Measurements from ENCODE around the gene NSD2.

NSD2 gene

DNA sequence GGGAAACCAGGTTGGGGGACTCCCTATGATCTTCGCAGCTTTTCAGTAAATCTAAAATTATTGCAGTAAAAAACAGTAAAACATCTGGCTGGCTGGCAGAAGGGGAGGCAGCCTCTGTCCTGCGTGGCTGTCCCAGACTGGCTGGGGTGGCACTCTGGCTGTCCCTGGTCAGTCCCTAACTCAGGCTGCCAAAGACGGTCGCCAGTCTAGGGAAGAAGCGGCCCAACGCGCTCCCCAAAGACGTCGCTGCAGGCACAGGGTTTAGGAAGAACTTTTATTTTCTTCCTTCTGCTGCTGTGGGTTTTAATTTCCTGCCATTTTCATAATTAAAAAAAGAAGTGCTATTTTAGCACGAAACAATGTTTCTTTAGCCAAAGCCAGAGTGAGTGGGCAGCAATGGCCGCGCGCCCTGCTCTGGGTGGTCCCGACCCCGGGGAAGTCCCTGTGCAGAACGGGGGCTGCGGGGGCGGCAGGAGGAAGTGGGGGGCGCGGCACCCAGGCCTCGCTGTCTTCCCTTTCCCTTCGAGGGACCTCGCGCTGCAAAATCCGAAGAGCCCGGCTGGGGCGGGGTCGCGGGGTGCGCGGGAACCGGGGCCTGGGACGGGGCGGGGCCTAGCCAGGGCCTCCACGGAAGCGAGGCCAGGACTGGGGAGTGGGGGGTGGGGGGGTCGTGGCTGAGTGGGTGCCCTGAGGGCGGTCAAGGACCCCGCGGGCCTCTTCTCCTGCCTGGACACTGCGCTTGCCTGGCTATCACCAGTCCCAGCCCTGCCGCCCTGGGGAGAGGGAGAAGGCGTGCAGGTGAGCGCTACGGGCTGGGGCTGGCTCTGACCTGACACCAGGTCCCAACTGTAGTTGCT is 8.9 kb upstream of the NSD2 start:
- H3K4me3 ChIP-seq (ENCODE audit: low read depth, low read length), result peak overlapping the region; percentile 27
- no peak for DNase-seq (ENCODE audit: low read depth)

DNA sequence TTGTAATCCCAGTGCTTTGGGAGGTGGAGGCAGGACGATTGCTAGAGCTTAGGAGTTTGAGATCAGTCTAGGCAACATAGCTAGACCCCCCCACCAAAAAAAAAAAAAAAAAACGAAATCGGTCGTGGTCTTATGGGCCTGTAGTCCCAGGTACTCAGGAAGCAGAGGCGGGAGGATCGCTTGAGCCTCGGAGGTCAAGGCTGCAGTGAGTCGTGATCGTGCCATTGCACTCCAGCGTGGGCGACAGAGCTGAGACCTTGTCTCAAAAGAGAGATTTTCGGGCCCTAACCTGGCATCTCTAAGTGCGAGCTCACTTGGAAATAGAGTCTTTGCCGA is 8.3 kb upstream of the NSD2 start:
- no peak for DNase-seq (ENCODE audit: low read depth)
- no peak overlapping the region for H3K4me3 ChIP-seq (ENCODE audit: low read depth, low read length)

DNA sequence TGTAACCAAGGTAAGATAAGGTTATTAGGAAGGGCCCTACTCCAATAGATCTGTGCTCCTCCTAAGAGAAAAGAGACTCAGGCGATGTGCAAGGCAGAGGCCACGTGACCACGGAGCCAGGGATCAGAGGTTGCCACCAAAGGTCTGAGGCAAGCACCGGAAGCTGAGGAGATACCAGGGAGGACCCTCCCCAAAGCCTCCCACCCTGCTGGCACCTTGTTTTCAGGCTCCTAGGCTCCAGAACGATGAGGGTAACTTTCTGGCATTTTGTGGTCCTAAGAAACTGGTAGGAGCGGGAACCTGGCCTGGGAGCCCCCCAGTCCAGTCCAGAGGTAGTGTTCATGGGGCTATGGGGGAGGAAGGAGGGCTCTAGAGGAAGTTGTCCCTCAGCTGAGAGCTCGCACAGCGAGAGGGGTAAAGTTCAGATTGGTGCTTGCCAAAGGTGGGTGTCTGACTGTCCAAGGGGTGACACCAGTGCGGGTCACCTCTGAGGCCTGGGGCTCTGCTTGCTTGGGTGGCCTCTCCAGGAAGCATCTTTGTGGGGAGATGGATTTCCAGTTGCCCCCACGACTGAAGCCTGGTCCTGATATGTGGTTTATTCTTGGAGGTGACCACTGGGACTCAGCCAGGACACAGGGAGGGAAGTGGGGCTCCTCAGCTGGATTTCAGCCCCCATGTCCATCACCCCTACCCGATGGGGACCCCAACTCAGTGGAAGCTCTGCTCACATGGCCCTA is 7.7 kb upstream of the NSD2 start:
- DNase-seq (ENCODE audit: low read depth), result no peak
- H3K4me3 ChIP-seq (ENCODE audit: low read depth, low read length), result no peak overlapping the region

DNA sequence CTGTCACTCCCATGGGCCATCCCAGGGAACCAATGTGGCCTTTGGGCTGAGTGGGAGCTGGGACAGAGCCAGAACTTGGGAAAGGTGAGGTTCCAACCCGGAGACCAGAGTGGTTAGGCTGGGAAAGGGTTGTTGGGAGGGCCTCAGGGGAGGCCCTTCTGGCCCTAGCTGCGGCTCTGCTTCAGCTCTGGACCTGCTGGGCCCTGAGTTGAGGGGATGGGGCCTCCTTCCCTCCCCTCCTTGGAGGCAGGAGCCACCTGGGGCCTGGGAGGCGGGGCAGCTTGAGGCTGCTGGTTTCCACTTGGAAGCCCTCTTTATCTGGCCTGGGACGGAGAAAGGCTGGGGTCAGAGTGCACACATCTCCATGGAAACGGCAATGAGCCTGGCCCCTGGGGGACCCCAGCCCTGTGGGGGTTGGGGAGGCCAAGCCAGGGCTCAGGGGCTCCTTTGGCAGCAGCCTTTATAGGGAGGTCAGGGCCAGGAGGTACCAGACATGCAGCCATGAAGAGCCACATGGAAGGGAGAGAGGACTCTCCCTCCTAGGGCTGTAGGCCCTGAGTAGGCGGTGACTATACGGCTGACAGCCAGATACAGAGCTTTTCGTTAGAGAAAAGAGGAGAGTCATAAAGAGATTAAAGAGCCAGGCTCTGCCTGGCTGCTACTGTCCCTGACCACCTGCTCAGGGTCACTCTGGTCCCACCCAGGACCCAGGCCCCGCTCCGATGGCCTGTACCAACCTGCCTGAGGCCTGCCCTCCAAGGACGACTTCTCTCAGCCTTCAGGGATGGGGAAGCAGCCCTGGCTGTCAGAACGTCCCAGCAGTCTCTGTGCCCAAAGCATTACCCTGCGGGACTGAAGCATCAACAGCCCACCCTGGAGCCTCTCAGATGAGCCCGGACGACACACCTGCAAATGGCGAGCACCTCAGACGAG is 6.9 kb upstream of the NSD2 start:
- DNase-seq (ENCODE audit: low read depth), result no peak
- no peak overlapping the region for H3K4me3 ChIP-seq (ENCODE audit: low read depth, low read length)

DNA sequence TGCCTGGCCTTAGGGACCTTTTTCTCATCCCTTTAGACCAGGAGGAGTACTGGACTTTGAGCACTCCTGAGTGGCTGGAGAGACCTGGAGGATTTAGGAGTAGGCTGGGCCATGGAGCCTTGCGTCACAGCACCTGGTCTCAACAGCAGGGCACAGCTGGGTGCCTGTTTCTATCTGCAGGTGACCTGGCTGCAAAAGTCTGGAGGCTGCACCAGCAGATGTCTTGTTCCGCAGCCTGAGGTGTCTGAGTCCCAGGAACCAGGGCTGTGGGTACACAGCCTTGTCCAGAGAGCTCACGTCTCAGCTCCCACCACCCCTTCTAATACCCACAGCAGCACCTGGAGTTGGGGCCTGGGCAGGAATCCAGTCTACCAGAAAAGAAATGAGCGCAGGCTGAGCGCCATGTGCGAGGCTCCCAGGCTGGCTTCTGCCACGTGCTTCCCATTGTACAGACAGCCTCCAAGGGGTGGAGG is 5.0 kb upstream of the NSD2 start:
- no peak overlapping the region for H3K4me3 ChIP-seq (ENCODE audit: low read depth, low read length)
- DNase-seq (ENCODE audit: low read depth), result no peak

DNA sequence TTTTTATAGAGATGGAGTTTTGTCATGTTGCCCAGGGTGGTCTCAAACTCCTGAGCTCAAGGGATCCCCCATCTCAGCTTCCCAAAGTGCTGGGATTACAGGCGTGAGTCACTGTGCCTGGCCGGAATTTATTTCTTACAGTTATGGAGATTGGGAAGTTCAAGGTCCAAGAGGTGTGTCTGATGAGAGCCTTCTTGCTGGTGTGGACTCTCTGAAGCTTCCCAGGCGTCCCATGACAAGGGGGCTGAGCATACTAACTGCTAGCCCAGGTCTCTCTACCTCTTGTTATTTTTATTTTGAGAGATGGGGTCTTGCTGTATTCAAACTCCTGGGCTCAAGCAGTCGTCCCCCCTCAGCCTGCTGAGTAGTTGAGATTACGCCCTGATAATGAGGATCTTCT is 2.9 kb upstream of the NSD2 start:
- no peak overlapping the region for H3K4me3 ChIP-seq (ENCODE audit: low read depth, low read length)
- no peak for DNase-seq (ENCODE audit: low read depth)

DNA sequence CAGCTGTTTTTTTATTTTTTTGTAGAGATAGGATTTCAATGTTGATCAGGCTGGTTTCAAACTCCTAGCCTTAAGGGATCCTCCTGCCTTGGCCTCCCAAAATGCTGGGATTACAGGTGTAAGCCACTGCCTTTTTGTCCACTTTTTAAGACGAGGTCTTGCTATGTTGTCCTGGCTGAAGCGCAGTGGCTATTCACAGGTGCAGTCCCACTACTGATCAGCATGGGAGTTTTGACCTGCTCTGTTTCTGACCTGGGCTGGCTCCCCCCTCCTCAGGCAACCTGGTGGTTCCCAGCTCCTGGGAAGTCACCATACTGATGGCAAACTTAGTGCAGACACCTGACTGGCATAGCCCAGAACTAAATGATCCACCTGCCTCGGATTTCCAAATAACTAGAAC is 2.3 kb upstream of the NSD2 start:
- no peak overlapping the region for H3K4me3 ChIP-seq (ENCODE audit: low read depth, low read length)

DNA sequence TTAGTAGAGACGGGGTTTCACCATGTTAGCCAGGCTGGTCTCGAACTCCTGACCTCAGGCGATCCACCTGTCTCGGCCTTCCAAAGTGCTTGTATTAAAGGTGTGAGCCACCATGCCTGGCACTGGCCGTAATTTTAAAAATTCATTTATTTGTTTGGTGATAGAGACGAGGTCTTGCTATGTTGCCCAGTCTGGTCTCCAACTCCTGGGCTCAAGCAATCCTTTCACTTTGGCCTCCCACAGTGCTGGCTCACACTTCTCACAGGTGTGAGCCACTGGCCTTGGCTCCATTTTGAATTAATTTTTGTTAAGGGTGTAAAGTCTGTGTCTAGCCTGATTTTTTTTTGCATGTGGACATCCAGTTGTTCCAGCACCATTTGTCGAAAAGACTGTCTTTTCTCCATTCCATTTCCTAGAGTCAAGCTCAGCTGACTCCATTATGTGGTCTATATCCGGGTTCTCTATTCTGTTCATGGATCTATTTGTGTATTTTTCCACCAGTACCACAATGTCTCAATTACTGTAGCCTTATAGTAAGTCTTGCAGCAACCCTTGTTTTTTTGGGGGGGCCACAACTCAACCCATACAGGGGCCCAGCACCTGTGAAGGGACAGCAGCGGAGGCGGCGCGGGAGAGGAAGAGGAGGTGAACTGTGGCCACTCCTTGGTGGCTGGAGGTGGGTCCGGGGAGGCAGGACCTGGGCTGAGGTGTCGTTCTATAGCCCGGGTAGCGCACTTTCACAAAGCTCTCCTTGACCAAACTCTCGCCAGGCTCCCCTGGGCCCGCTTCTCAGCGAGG is 1.5 kb upstream of the NSD2 start:
- no peak for DNase-seq (ENCODE audit: low read depth)
- H3K4me3 ChIP-seq (ENCODE audit: low read depth, low read length), result peak overlapping the region; percentile 81

More for the DNA sequence above, 2.3 kb upstream of the NSD2 start:
- DNase-seq (ENCODE audit: low read depth), result no peak

DNA sequence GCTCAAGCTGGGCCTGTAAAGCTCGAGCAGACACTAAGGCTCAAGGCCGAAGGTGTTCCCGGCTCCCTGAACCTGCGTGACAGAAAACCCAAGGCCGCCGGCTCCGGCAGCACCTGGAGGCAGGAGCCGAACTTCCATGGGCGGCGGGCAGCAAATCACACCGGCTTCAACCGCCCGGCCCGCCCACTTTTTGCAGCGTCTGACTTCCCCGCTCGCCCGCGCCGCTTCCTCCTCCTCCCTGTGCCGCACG is 940 bp upstream of the NSD2 start:
- peak; percentile 32 for DNase-seq (ENCODE audit: low read depth)
- H3K4me3 ChIP-seq (ENCODE audit: low read depth, low read length), result peak overlapping the region; percentile 81

DNA sequence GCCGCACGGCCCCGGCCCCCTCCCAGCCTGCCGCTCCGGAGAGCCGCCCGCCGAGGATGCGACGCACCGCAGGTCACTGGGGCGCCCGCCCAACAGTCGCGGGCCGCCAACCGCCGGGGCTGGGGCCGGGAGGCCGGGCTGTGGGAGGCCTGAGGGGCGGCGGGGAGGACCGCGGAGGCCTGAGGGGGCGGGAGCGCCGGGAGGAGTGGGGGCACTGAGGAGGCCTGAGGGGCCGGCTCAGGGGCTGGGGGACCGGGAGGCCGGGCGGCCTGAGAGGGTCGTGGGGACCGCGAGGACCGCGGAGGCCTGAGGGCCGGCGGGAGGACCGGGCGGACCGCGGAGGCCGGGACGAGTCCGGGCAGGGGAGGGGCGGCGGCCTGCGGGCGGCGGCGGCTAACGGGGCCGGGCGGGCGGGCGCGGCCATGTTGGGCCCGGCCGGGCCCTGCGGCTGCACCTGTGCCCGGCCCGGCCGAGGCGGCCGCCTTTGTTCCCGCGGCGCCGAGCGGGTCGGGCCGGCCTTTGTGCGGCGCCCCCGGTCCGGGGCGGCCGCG is 353 bp downstream of the NSD2 start:
- H3K4me3 ChIP-seq (ENCODE audit: low read depth, low read length), result peak overlapping the region; percentile 68
- DNase-seq (ENCODE audit: low read depth), result no peak

DNA sequence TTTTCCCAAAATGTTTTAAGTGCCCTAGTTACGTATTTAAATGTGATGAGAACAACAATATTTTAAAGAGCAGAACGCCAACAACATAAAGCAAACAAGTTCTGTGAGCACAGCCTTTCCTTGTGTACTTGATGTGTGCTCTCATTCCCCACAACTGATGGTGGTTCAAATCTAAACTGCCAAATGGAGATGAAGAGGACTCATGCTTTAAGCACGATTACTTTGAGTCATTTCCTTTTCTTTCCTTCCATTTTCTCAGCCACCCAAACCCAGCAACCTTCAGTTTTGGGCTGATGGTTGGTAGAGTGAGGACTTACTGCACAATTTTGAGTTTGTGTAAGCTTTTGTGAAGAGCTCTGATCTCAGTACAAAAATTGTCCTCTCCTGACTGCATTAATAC is 1.7 kb downstream of the NSD2 start:
- H3K4me3 ChIP-seq (ENCODE audit: low read depth, low read length), result peak overlapping the region; percentile 68
- peak; percentile 25 for DNase-seq (ENCODE audit: low read depth)

DNA sequence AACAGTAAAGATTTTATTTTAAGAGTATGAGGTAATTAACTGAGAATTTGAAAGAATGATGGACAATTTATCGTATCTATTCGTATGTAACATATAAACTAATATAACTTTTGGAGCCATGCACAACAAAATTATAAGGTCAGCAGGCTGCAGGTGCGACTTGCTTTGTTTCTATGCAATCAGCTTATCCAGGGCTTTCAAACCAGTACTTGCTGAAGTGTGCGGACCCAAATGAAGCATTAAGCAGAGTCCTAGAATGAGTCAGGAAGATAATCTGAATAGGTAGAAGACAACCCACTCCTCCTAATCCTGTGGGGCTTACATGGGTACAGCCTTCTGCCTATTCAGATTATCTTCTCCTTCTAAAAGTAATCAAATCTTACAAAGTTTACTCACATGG is 2.1 kb downstream of the NSD2 start:
- no peak overlapping the region for H3K4me3 ChIP-seq (ENCODE audit: low read depth, low read length)
- no peak for DNase-seq (ENCODE audit: low read depth)

DNA sequence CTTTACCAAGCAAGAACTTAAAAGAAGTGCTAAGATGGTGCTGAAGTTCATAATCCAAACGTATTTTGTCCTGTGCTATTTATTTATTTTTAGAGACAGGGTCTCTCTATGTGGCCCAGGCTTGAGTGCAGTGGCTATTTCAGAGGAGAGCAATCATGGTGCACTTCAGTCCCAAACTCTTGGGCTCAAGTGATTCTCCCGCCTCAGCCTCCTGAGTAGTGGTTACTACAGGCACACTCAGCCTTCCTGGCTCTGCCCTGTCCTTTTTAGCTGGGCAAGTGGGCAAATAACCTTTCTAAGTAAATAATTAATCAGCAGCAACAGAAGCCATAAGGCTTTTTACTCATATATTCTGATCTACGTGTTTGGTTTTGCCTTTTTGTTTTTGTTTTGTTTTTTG is 2.6 kb downstream of the NSD2 start:
- H3K4me3 ChIP-seq (ENCODE audit: low read depth, low read length), result no peak overlapping the region
- DNase-seq (ENCODE audit: low read depth), result no peak

DNA sequence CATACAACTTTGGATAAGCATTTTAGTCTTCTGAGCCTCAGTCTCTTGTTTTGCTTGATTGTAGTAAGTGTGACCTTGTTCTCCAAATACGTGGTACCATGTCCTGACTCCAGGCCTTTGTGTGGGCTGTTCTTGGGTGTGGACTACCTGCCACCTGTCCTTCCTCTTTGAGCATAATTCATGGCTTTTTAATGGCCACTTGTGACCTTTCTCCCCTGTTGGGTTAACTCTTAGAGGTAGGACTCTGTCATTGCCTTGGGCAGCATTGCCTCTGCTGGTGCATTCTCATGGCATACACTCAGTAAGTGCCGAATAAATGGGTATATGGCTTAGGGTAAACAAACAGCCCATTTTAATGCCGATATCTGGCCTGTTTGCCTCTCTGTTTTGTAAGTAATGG is 3.0 kb downstream of the NSD2 start:
- DNase-seq (ENCODE audit: low read depth), result no peak
- H3K4me3 ChIP-seq (ENCODE audit: low read depth, low read length), result no peak overlapping the region

DNA sequence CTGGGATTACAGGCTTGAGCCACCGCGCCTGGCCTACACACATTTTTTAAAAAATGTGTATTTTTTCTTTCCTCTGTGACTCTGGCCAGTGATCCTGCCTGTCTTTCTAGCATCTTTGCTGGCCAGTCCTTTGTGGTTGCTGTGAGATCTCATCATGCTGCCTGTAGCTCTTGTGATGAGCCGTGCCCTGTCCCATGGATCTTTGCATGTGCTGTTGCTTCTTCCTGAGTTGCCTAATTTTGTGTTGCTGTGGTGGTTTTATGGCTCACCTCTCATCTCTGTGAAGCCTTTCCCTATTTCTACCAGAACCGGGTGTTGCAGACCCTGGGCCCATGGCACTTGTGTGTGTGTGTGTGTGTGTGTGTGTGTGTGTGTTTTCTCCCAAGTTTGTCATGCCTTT is 8.3 kb downstream of the NSD2 start:
- no peak overlapping the region for H3K4me3 ChIP-seq (ENCODE audit: low read depth, low read length)
- DNase-seq (ENCODE audit: low read depth), result no peak

DNA sequence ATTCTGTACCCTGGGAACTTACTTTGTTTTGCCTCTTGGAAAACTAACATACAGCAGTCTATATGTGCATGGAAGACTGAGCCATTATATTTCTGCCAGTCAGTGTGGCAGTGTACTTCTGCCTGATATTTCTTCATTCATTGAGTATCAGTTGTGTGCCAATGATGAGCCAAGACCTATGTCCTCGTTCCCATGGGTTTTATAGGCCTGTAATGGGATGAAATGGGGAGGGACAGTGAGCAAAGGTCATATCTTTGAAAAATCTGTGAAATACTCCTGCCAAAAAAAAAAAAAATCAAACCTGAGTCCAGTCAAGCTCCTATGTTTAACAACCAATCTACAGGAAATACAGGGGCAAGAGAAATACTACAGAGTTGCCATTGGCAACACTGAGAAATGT is 9.1 kb downstream of the NSD2 start:
- DNase-seq (ENCODE audit: low read depth), result no peak
- H3K4me3 ChIP-seq (ENCODE audit: low read depth, low read length), result no peak overlapping the region

DNA sequence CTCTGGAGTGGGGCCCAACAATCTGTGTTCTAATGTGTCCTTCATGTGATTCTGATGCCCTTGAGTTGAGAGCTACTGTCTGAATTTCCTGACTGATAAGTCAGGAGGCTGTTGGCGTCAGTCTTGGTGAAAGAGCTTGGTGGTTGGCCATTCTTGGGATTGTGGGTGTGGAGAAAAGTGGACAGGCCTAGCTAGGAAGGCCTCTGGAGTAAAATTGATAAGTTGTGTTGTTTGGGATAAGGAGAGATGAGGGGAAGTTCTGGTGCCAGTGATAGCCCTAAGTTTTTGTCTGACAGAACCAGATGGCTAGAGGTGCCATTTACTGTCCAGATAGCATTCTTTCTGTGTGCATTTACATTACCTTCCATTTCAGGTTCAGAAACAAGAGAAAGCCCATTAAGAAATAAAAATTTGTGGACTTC is 11.7 kb downstream of the NSD2 start:
- H3K4me3 ChIP-seq (ENCODE audit: low read depth, low read length), result no peak overlapping the region
- DNase-seq (ENCODE audit: low read depth), result no peak

DNA sequence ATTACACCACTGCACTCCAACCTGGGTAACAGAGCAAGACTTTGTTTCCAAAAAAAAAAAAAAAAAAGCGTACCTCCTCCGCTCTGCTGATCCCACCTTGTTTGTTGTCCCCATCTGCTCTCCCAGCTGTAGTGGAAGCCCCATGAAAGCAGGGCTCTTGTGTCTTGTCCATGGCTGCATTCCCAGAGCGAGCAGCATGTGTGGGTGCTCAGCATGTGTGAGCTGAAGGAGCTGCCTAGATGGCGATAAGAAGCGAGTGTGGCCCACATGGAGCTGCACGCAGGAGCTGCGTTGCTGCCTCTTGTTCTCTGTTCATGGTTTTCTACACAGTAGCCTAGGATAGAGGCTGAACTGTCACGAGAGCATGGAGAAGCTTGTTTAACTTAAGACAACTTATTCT is 12.4 kb downstream of the NSD2 start:
- DNase-seq (ENCODE audit: low read depth), result no peak

DNA sequence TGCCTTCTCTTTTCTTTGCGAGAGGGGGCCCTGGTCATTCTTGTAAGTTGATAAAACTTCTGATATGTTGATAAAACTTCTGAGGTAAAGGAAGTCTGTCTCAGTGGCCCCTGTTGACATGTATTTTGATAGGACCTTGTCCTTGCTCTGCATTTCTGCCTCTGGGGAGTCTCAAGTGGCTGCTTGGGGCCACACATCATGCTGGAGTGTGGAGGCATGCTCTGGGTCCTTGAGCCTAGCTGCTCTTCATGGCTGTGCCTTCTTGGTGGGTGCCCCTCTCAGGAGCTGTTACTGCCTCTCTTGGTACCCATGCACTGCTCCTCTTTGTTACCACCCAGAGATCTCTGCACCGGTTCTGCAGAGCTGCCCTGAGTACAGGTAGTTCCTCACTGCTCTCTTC is 14.2 kb downstream of the NSD2 start:
- H3K4me3 ChIP-seq (ENCODE audit: low read depth, low read length), result no peak overlapping the region
- DNase-seq (ENCODE audit: low read depth), result no peak

More for the DNA sequence above, 12.4 kb downstream of the NSD2 start:
- no peak overlapping the region for H3K4me3 ChIP-seq (ENCODE audit: low read depth, low read length)

Data from skeletal muscle cell (primary cell).